COLO829 (cell line): ENCODE data around the gene FNDC10.
"Not testable (repeated sequence)": the region's sequence is repeated elsewhere in the genome, so short reads cannot be mapped to it uniquely, and the experiment has no call there.

Experiments used
- DNase-seq: peaks from one replicate; pipeline ENCODE4 v3.0.0; 2012; ENCODE audit warnings: low spot score

The FNDC10 gene

GRCh38 chr1:1599935-1600860, at the start of gene FNDC10:
Gene FNDC10, minus strand, starts transcription at chr1:1600135. Its CDS starts 120 bp downstream, at chr1:1600015.
- DNase-seq: no peak

GRCh38 chr1:1648265-1648664, 48.3 kb upstream of the FNDC10 start:
- DNase-seq: not testable (repeated sequence)

GRCh38 chr1:1647567-1648241, 47.8 kb upstream of the FNDC10 start:
- DNase-seq: not testable (repeated sequence)

GRCh38 chr1:1646326-1646725, 46.4 kb upstream of the FNDC10 start:
- DNase-seq: not testable (repeated sequence)

GRCh38 chr1:1640711-1641461, 41.0 kb upstream of the FNDC10 start:
- not testable (repeated sequence) for DNase-seq

- DNase-seq: not testable (repeated sequence)
These were observed 40.1 kb upstream of the FNDC10 start for GRCh38 chr1:1640081-1640480.

GRCh38 chr1:1639368-1639767, 39.4 kb upstream of the FNDC10 start:
- DNase-seq: not testable (repeated sequence)

GRCh38 chr1:1638528-1638927, 38.6 kb upstream of the FNDC10 start:
- DNase-seq: not testable (repeated sequence)

- DNase-seq: not testable (repeated sequence)
These were observed 37.5 kb upstream of the FNDC10 start for GRCh38 chr1:1637479-1637875.

GRCh38 chr1:1636621-1637478, 36.9 kb upstream of the FNDC10 start:
- DNase-seq: not testable (repeated sequence)

GRCh38 chr1:1634613-1635012, 34.7 kb upstream of the FNDC10 start:
- not testable (repeated sequence) for DNase-seq

- not testable (repeated sequence) for DNase-seq
These were observed 33.5 kb upstream of the FNDC10 start for GRCh38 chr1:1633409-1633808.

GRCh38 chr1:1631782-1632420, 32.0 kb upstream of the FNDC10 start, which contains the start of gene MMP23B:
Gene MMP23B, plus strand, starts transcription at chr1:1632173. Its CDS starts 46 bp downstream, at chr1:1632219.
- no peak for DNase-seq

GRCh38 chr1:1630965-1631781, 31.2 kb upstream of the FNDC10 start:
- no peak for DNase-seq

GRCh38 chr1:1630191-1630964, 30.4 kb upstream of the FNDC10 start:
- DNase-seq: no peak

- DNase-seq: no peak
These were observed 29.7 kb upstream of the FNDC10 start for GRCh38 chr1:1629430-1630190.

GRCh38 chr1:1628754-1629429, 29.0 kb upstream of the FNDC10 start:
- DNase-seq: no peak
